Embryonic facial prominence (tissue), 1 donor: Measurements from ENCODE around the gene CH25H.

Experiments
- DNase-seq: peaks from one replicate; pipeline ENCODE4 v3.0.0-alpha.2; 2016; ENCODE audit errors: extremely low spot score

CH25H gene

GRCh38 chr10:89233033-89233432 is 25.9 kb upstream of the CH25H start:
- no peak for DNase-seq

- no peak for DNase-seq
Observed at GRCh38 chr10:89228962-89229361, 21.8 kb upstream of the CH25H start.

DNA sequence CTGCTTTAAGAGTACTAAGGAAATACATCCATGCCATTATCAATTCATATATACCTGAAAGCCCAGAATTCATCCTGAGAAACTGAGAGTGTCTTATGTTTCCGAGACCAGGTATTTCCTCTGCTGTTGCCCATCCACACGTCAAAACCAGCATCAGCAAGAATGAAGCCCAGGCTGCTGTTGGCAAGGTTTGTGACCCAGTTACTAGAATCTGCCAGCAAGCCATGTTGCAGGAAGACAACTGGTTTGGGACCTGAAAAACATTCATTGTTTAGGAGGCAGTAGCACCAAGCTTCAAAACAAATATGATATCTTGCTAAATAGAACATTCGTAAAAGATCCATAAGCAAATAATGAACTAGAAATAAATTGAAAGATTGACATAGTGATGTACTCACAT is 21.0 kb upstream of the CH25H start:
- no peak for DNase-seq

DNA sequence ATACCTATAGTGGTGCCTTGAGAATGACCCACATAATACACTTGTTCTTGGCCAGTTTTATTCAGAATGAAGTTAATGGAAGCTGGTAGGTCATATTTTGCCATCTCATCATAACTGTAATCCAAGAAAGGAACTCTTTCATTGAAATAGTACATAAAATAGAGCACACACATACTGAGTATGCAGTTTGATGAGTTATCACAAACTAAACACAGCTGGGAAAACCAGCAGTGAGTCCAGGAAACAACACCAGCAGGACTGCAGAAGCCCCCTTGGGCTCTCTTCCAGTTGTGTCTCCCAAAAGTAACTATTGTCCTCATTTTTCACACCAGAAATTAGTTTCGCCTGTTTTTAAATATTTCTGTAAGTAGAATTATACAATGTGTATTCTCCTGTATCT is 19.8 kb upstream of the CH25H start:
- DNase-seq = no peak

GRCh38 chr10:89224739-89225443 is 17.8 kb upstream of the CH25H start:
- DNase-seq = no peak

- no peak for DNase-seq
Observed at GRCh38 chr10:89221919-89222318, 14.8 kb upstream of the CH25H start.

DNA sequence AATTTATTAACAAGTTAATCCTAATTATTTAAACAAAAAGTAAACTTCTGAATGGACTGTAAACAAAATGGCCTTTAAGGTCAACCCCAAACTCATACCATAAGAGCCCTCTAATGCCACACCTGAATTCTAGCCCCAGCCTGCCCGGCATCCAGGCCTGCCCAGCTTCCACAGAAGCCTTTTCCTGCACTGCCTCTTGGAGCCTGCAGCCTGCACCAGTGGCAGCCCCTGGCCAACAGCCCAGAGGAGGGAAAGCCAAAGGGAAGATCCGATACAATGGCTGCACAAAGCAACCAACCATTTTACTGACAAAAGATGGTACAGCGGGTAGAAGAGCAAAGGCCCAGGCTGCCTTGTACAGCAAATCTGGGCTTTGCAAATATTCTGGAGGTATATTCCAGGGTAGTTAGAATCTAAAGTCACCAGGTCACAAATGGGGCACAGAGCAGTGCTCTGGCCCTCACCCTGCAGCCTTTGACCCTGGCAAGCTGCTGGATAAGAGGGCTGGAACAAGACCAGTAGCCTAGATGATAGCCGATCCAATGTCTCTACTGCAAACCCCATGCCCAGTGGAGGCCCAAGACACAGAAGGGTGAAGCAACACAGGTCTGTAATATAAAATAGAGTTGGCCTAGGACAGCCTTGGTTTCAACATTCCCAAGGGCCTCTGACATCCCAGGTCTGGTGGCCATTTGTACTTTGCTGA is 12.5 kb upstream of the CH25H start:
- no peak for DNase-seq

- no peak for DNase-seq
Observed at GRCh38 chr10:89217057-89217990, 10.2 kb upstream of the CH25H start.

- no peak for DNase-seq
Observed at GRCh38 chr10:89216056-89216455, 8.9 kb upstream of the CH25H start.

DNA sequence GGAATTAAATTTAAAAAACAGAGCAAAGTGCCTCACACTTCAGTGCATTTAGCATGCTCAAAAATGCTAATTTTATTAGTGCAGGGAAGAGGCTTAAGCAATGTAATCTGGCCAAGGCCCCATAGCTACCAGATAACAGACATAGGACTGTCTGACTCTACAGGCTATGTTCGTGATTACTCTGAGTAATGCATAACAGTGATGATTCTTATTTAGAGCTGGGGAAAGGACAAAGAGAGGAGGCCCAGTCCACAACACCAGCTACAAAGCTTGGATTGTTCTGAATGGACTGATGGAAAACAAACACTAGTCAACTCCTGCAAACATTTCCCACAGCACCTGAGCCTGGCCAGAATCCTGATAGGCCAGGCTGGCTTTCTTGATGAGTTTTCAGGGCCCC is 8.4 kb upstream of the CH25H start:
- DNase-seq = no peak

- DNase-seq = no peak
Observed at GRCh38 chr10:89214566-89215165, 7.5 kb upstream of the CH25H start.

DNA sequence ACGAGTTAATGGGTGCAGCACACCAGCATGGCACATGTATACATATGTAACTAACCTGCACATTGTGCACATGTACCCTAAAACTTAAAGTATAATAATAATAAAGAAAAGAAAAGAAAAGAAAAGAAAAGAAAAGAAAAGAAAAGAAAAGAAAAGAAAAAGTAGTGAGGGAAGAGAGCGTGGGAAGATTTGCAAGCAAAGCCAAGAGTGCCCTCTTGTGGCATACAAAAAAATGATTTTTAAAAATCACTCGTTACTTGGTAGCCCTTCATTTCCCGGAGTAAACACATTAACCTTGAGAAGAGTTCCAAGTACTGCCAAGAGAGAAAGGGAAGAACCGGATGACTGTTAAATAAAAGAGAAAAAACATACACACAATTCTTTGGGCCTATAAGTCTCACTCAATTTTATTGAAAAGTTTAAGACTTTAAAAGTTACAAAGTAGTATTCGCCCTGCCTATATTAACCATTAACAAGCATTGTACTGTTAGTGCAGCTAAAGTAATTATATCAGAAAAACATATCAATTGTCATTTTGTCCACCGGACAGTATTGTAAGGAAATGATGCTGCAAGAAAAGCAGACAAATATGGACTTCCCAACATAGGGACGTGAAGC is 6.2 kb upstream of the CH25H start:
- no peak for DNase-seq

DNA sequence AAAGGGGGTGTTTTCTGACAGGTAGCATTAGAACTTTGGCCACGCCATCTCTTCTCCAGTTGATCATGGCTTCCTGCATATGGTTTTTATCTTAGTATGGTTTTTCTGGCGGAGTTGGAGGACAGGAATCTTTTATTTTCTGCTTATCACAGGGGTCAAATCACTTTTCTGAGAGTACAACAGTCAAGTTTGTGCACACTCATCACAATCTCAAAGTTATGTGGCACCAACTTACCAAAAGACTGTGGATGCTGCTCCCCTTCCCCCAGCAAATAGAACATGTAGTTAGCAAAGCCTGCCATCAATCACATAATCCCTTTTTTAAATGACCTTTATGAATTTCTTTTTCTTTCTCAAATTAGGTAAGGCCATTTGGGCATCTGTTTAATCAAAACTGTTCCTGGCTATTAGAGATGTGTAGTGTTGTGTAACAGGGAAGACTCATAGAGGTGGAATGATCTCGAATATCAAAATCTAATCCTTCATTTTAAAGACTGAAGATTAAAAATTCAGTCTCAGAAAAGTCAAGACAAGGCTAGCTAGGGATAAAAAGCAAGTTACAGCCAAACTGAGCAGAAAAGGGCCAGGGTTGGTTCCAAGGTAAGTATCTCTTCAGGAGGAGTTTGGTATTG is 3.8 kb upstream of the CH25H start:
- no peak for DNase-seq

DNA sequence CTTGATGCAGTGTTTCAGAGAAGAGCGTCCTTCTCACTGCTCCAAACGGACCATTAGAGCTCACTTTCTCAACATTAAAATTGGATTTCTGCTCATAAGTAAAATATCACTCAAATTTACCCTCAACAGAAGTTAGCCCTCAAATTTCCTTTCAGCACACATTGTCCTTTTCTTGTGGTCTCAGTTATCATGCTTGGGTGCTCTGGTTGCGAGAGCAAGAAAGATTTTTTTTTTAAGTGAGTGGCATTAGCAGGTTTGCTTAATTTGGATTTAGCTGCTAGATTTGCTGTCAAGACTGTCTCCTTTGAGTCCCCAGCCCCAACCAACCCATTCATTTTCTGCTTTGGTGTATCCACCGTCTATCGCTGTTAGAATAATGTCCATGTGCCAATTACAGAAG is 2.6 kb upstream of the CH25H start:
- no peak for DNase-seq

DNA sequence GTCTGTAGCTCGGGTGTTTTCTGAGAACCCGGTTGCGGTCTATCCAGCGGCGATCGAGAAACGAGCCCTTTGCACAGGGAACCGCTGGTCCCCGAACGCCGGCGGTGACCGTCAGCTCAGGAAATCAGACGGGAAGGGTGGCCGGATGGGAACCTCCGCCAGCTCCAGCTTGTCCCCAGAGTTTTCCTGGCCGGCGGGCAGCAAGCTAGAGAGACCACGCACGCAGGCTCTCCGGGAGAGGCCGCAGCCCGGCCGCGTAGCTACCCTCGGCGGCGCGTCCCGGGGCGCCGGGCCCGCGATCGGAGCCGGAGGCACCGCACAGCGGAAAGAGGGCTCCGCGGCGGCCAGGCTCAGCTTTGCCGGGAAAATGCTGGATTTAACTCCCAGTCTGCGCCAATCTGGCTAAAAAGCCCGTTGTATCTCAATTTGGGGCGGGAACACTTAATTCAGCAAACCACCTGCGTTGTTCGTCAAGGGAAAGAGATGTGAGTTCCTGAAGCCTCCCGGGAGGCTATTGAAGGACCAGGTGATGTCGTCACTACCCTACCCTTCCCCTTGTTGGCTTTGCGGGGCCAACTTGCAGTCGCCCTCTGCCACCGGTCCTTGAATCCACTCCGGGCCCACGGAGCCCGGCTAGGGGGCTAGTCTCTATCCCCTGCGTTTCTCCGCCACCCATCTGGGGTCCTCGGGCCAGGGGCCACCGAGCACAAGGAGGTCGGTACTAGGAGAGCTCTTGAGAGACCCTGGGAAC is 859 bp upstream of the CH25H start:
- no peak for DNase-seq

- no peak for DNase-seq
Observed at GRCh38 chr10:89206402-89207180, 526 bp downstream of the CH25H start.

- no peak for DNase-seq
Observed at GRCh38 chr10:89204621-89205185, 2.4 kb downstream of the CH25H start.

GRCh38 chr10:89203237-89203636 is 3.9 kb downstream of the CH25H start:
- DNase-seq = no peak

DNA sequence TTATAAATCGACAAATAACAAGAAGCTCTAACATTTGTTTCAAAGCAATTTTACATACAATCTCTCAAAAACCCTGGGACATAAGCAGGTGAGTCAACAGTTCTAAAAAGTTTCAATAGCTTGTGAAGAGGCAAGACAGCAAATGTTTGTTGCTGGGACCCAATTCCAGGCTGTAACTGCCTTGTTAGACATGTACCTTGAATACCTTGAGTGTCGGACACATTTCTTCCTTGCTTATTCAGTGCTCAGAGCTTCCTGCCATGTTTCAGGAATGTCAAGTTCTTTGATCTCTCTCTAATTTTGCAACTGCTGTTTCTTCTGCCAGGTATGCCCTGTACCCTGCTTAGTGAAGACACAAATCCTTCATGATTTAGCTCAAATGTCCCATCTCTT is 5.1 kb downstream of the CH25H start:
- DNase-seq = no peak
